Chondrocyte (in vitro differentiated cells): ENCODE results near the gene UBE2L3. TPM values are rescaled to one million over a fixed set of nuclear protein-coding genes. Genes with fewer than 3 reads are reported as not detected.
A peak's percentile ranks its signal among the peaks of the same experiment; 100 is the strongest.
"Not testable (repeated sequence)": the region's sequence is repeated elsewhere in the genome, so short reads cannot be mapped to it uniquely, and the experiment has no call there.

Experiments used
- DNase-seq: peaks from one replicate; pipeline ENCODE4 v3.0.0; 2021; ENCODE audit warnings: mixed read lengths, low spot score
- H3K27ac Mint-ChIP-seq: one replicate; pipeline ENCODE4 v1.8.0; 2021; ENCODE audit warnings: mild to moderate bottlenecking, moderate library complexity, mixed read lengths; ENCODE audit not compliant: unreplicated experiment
- H3K27me3 Mint-ChIP-seq: 2 replicates; pipeline ENCODE4 v1.8.0; 2021; ENCODE audit warnings: low read depth, mixed read lengths
- H3K36me3 Mint-ChIP-seq: 2 replicates; pipeline ENCODE4 v1.8.0; 2021; ENCODE audit warnings: low read depth, mixed read lengths
- H3K4me1 Mint-ChIP-seq: 2 replicates; pipeline ENCODE4 v1.8.0; 2021; ENCODE audit warnings: low read depth, mild to moderate bottlenecking, mixed read lengths
- H3K4me3 Mint-ChIP-seq: one replicate; pipeline ENCODE4 v1.8.0; 2021; ENCODE audit warnings: mild to moderate bottlenecking, moderate library complexity, mixed read lengths; ENCODE audit not compliant: unreplicated experiment
- H3K9me3 Mint-ChIP-seq: 2 replicates; pipeline ENCODE4 v1.8.0; 2021; ENCODE audit warnings: low read depth, mixed read lengths
- total RNA-seq: library from RNA; stranded (reverse); gene quantifications from 3 replicates; pipeline ENCODE4 v1.2.1, GENCODE V29; 2021
- TF ChIP-seq, protein P1 (sequence below): fragments of 200-600 bp; sonication (generic); IDR thresholded peaks from 2 replicates; pipeline ENCODE4 v1.5.0; 2021; ENCODE audit warnings: antibody characterized with exemption, mild to moderate bottlenecking, moderate library complexity

Gene UBE2L3
- total RNA-seq, 1 donor from 2014 or later: 53.2 TPM

DNA sequence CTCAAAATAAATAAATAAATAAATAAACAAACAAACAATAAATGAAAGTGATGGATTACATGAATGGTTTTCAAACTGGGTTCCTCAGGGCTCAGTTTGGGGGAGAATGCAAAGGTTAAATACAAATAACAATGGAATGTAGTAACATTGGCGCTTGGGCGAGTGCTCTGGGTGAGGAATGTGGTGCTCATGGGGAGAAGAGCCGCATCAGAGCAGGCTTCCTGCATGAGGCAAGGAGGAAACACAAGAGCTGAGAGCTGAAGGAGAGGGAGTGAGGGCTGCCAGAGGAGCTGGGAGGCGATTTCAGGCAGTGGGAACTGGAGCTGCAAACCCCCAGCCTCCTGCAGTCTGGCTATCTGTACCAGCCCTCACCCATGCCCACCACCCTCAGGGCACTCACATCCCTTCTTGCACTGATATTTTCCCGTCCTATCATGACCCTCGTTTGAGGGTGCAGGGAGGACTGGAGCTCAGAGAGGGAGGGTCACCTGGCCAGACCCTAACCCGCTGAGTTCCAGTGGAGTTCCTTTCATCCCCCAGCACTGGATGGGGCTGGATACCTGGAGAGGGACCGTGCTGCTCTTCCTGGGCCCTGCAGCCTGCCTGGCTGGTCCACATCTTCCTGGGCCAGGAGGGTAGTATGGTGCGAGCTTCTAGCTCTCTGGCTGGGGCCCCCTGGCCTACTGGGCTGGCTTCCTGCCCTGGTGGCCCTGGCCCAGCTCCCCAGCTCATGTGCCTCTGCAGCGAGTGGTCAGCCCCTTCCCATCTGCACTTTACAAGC is 8.0 kb upstream of the UBE2L3 start:
- H3K9me3 Mint-ChIP-seq, H3K27me3 Mint-ChIP-seq, H3K36me3 Mint-ChIP-seq, H3K4me1 Mint-ChIP-seq, H3K4me3 Mint-ChIP-seq, H3K27ac Mint-ChIP-seq: not testable (repeated sequence)
- peak; percentile 56 for DNase-seq

DNA sequence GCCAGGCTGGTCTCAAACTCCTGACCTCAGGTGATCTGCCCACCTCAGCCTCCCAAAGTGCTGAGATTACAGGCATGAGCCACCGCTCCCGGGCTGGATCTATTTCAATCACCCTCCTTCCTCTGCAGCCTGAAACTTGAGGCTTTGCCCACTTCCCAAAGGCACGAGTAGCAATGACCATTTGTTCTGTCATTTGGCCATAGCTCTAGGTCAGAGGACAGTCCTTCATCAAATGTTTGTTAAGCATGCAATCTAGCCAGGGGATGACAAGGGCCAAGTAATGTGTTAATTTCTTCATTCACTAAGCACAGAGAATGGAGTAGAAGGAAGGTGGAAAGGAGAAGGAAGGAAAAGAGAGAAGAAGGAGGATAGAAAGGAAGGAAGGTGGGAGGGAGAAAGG is 6.9 kb upstream of the UBE2L3 start:
- not testable (repeated sequence) for H3K4me3 Mint-ChIP-seq, H3K4me1 Mint-ChIP-seq, H3K27me3 Mint-ChIP-seq, H3K9me3 Mint-ChIP-seq, H3K36me3 Mint-ChIP-seq, H3K27ac Mint-ChIP-seq, DNase-seq

DNA sequence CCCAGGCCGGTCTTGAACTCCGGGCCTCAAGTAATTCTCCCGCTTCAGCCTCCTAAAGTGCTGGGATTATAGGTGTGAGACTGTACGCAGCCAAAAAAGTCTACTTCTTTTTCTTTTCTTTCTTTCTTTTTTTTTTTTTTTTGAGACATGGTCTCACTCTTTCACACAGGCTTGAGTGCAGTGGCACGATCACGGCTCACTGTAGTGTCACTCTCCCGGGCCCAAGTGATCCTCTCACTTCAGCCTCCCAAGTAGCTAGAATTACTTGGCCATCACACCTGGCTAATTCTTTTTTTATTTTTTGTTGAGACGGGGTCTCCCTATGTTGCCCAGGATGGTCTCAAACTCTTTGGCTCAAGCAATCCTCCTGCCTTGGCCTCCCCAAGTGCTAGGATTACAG is 3.6 kb upstream of the UBE2L3 start:
- no peaks in the 10 kb centered on the region for H3K36me3 Mint-ChIP-seq
- TF ChIP-seq, protein P1, sequence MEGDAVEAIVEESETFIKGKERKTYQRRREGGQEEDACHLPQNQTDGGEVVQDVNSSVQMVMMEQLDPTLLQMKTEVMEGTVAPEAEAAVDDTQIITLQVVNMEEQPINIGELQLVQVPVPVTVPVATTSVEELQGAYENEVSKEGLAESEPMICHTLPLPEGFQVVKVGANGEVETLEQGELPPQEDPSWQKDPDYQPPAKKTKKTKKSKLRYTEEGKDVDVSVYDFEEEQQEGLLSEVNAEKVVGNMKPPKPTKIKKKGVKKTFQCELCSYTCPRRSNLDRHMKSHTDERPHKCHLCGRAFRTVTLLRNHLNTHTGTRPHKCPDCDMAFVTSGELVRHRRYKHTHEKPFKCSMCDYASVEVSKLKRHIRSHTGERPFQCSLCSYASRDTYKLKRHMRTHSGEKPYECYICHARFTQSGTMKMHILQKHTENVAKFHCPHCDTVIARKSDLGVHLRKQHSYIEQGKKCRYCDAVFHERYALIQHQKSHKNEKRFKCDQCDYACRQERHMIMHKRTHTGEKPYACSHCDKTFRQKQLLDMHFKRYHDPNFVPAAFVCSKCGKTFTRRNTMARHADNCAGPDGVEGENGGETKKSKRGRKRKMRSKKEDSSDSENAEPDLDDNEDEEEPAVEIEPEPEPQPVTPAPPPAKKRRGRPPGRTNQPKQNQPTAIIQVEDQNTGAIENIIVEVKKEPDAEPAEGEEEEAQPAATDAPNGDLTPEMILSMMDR: no peak
- H3K4me3 Mint-ChIP-seq: no peak overlapping the region
- H3K27ac Mint-ChIP-seq: no peak overlapping the region
- DNase-seq: peak; percentile 2
- no peaks in the 10 kb centered on the region for H3K9me3 Mint-ChIP-seq
- H3K27me3 Mint-ChIP-seq: no peaks in the 10 kb centered on the region
- H3K4me1 Mint-ChIP-seq: peaks cover 5% of the 10 kb centered on the region

DNA sequence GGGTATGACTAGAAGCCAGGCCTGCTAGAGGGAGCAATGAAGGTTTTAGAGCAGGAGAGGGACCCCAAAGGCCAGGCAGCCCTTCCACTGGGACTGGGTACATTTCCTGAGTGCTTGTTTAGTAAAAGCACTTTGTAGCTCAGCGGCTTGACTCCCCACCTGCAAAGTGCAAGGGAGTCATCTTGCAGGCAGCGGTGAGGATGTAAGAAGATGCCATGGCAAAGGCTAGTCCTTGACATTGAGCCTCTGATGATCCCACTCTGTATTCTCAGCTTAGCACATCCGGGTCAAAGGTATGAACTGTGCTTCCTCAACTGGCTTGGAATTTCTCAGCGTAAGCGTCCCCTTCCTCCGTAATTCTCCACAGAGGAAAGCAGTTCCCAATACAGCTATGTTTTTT is 3.1 kb upstream of the UBE2L3 start:
- H3K27me3 Mint-ChIP-seq: no peaks in the 10 kb centered on the region
- H3K36me3 Mint-ChIP-seq: no peaks in the 10 kb centered on the region
- H3K9me3 Mint-ChIP-seq: no peaks in the 10 kb centered on the region
- H3K4me3 Mint-ChIP-seq: no peak overlapping the region
- peak; percentile 52 for DNase-seq
- peaks cover 10% of the 10 kb centered on the region for H3K4me1 Mint-ChIP-seq
- H3K27ac Mint-ChIP-seq: peak overlapping the region; percentile 43
- TF ChIP-seq, protein P1: no peak

DNA sequence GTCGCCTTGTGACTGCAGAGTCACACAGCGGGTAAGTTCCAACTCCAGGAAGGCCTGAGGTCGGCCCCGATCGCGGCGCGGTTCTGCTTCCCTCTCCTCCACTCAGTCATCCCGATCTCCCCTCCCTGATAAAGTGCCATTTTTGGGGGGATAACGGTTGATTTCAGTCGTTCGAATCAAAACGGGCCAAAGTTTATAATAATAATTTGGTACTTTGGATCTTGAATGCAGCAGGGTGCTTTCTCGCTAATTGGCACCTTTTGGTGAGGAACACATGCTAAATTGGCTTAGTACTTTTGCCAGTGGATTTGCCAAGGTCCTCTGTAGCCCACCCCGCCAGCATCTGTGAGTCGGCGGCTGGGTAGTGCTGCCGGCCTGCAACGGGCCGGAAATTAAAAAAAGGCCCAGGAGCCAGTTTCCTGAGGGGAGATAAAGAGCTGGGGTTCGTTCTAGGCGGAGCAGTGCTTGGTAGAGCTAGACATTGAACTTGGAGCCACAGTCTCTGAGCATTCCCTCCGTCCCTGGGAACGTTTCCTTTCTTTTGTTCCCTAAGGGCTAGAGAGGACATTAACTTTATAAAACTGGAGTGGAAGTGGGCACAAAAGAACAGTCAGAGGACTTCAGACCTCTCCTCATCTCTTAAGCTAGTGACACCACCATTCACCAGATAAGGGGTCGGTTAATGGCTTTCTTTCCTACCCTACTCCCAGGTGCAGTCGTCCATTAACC is 997 bp downstream of the UBE2L3 start:
- TF ChIP-seq, protein P1: no peak
- H3K27ac Mint-ChIP-seq: peak overlapping the region; percentile 98
- no peaks in the 10 kb centered on the region for H3K27me3 Mint-ChIP-seq
- H3K4me1 Mint-ChIP-seq: peaks cover 40% of the 10 kb centered on the region
- no peaks in the 10 kb centered on the region for H3K9me3 Mint-ChIP-seq
- peaks cover 2% of the 10 kb centered on the region for H3K36me3 Mint-ChIP-seq
- no peak for DNase-seq
- H3K4me3 Mint-ChIP-seq: peak overlapping the region; percentile 92

DNA sequence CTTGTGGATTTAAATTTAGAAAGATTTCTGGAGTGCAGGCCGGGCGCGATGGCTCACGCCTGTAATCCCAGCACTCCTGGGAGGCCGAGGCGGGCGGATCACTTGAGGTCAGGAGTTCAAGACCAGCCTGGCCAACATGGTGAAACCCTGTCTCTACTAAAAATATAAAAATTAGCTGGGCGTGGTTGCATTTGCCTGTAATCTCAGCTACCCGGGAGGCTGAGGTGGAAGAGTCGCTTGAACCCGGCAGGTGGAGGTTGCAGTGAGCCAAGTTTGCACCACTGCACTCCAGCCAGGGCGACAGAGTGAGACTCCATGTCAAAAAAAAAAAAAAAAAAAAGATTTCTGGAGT is 1.5 kb downstream of the UBE2L3 start:
- Mint-ChIP-seq H3K4me1 (peaks cover 44% of the 10 kb centered on the region), H3K4me3 (peak overlapping the region; percentile 92), H3K27ac (peak overlapping the region; percentile 98)
- H3K27me3 Mint-ChIP-seq, DNase-seq, H3K36me3 Mint-ChIP-seq, H3K9me3 Mint-ChIP-seq: not testable (repeated sequence)
